ENCODE measurements around the gene UNC45A.

UNC45A gene

DNA sequence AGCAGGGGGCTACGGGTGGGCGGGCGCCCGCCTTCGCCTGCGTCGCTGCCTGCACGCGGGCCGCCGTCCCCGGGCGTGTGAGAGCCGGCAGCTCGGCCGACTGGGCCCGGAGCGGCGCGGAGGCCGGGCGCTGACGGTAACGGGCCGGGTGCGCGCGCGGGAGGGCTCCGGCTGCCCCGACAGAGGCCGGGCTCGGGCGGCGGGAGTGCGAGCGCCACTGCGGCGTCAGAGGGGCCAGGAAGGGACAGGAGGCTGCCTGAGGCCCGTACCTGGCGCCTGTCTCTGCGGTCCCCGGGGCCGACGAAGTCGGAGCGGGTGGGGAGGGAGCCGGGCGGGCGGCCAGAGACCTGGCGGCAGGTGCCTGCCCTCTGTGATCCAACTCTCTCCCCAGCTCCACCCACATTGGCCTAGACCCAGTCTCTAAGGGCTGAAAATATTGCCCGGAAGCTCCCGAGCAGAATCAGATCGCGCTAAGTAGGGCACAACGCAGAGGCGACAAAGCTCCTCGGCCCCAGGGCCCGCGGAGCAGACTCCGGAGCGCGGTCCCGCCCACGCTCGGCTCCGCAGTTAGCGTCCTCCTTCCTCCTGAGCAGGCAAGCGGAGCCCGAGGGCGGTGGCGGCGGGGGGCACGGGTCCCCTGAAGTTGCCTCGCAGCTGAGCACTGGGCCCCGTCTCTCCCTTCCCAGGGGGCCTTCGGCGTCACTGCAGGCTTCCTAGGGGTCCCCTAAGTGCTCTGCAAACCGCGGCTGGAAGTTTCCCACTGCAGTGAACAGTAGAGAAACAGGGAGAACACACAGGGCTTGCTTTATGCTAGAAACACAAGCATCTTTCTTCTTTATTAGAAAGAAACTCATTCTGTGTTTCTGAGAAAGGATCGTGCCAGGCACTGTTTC lies 32.0 kb upstream of the UNC45A start, which contains the start of gene MAN2A2 (continued):
- TF ChIP-seq, protein P1, sequence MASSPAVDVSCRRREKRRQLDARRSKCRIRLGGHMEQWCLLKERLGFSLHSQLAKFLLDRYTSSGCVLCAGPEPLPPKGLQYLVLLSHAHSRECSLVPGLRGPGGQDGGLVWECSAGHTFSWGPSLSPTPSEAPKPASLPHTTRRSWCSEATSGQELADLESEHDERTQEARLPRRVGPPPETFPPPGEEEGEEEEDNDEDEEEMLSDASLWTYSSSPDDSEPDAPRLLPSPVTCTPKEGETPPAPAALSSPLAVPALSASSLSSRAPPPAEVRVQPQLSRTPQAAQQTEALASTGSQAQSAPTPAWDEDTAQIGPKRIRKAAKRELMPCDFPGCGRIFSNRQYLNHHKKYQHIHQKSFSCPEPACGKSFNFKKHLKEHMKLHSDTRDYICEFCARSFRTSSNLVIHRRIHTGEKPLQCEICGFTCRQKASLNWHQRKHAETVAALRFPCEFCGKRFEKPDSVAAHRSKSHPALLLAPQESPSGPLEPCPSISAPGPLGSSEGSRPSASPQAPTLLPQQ (tag by site-specific recombination; IDR thresholded peaks at IDR 0.05) = no peak; the same call in 1 of the 2 replicates
- TF ChIP-seq MYNN (tag by site-specific recombination; IDR thresholded peaks at IDR 0.05; ENCODE audit: borderline replicate concordance) (no peak), ZFHX2 (tag by site-specific recombination; conservative IDR thresholded peaks at IDR 0.05) (peak; percentile 91), ZNF112 (tag by site-specific recombination; IDR thresholded peaks at IDR 0.05) (no peak), ZNF501 (tag by site-specific recombination; IDR thresholded peaks at IDR 0.05) (peak; percentile 39; the same call in 1 of the 2 replicates), KLF8 (tag by site-specific recombination; IDR thresholded peaks at IDR 0.05) (no peak), ZNF768 (tag by site-specific recombination; IDR thresholded peaks at IDR 0.05) (no peak), ZNF391 (tag by site-specific recombination; IDR thresholded peaks at IDR 0.05; ENCODE audit: borderline replicate concordance, low read depth) (no peak), EGR2 (tag by site-specific recombination; IDR thresholded peaks at IDR 0.05; ENCODE audit: low read depth) (peak; percentile 77), ZNF629 (tag by site-specific recombination; IDR thresholded peaks at IDR 0.05) (0 out of 2 replicates have a peak, but pooled peaks have one; percentile 21), WT1 (tag by site-specific recombination; IDR thresholded peaks at IDR 0.05) (0 out of 2 replicates have a peak, but pooled peaks have one; percentile 14)

DNA sequence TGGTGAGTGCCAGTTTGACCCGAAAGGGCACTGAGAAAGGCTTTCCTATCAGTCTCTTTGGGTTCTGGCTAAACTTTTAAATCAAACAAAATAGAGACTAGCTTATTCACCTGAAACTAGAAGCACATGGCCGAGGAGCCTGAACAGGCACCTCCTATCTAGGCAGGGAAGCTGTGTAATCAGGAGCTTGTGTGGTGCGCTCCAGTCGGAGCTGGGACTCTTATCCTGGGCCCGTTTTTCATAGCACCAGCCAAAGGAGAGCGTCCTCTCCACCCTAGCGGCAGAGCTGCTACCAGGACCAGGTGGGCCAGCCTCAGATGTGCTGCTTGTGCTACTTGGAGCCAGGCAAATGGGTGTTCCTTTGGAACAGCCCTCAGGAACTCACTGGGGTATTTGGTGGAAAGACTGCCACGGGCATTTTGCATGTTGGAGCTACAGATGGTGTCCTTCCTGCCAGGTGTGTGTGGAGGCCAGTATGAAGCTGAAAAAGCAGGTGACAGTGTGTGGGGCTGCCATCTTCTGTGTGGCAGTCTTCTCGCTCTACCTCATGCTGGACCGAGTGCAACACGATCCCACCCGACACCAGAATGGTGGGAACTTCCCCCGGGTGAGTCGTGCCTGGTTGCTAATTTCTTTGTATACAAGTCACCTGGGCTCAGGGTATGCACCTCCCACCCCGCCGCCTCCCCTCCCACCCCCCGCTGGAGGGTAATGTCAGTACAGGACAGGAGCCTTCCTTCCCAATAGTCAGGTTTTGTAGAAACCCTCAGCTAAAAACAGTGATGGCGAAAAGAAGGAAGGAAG lies 31.1 kb upstream of the UNC45A start:
- peak overlapping the region; percentile 98 for H3K27ac ChIP-seq (ENCODE audit: extremely low read depth, low read depth, low read length)
- TF ChIP-seq, protein P2, sequence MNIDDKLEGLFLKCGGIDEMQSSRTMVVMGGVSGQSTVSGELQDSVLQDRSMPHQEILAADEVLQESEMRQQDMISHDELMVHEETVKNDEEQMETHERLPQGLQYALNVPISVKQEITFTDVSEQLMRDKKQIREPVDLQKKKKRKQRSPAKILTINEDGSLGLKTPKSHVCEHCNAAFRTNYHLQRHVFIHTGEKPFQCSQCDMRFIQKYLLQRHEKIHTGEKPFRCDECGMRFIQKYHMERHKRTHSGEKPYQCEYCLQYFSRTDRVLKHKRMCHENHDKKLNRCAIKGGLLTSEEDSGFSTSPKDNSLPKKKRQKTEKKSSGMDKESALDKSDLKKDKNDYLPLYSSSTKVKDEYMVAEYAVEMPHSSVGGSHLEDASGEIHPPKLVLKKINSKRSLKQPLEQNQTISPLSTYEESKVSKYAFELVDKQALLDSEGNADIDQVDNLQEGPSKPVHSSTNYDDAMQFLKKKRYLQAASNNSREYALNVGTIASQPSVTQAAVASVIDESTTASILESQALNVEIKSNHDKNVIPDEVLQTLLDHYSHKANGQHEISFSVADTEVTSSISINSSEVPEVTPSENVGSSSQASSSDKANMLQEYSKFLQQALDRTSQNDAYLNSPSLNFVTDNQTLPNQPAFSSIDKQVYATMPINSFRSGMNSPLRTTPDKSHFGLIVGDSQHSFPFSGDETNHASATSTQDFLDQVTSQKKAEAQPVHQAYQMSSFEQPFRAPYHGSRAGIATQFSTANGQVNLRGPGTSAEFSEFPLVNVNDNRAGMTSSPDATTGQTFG (tag by site-specific recombination; IDR thresholded peaks at IDR 0.05; ENCODE audit: borderline replicate concordance) = no peak
- TF ChIP-seq, protein P3, sequence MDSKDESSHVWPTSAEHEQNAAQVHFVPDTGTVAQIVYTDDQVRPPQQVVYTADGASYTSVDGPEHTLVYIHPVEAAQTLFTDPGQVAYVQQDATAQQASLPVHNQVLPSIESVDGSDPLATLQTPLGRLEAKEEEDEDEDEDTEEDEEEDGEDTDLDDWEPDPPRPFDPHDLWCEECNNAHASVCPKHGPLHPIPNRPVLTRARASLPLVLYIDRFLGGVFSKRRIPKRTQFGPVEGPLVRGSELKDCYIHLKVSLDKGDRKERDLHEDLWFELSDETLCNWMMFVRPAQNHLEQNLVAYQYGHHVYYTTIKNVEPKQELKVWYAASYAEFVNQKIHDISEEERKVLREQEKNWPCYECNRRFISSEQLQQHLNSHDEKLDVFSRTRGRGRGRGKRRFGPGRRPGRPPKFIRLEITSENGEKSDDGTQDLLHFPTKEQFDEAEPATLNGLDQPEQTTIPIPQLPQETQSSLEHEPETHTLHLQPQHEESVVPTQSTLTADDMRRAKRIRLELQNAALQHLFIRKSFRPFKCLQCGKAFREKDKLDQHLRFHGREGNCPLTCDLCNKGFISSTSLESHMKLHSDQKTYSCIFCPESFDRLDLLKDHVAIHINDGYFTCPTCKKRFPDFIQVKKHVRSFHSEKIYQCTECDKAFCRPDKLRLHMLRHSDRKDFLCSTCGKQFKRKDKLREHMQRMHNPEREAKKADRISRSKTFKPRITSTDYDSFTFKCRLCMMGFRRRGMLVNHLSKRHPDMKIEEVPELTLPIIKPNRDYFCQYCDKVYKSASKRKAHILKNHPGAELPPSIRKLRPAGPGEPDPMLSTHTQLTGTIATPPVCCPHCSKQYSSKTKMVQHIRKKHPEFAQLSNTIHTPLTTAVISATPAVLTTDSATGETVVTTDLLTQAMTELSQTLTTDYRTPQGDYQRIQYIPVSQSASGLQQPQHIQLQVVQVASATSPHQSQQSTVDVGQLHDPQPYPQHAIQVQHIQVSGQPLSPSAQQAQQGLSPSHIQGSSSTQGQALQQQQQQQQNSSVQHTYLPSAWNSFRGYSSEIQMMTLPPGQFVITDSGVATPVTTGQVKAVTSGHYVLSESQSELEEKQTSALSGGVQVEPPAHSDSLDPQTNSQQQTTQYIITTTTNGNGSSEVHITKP (tag by site-specific recombination; IDR thresholded peaks at IDR 0.05) = 0 out of 2 replicates have a peak, but pooled peaks have one; percentile 29
- TF ChIP-seq YY2 (tag by site-specific recombination; IDR thresholded peaks at IDR 0.05) (peak; percentile 24; the same call in 1 of the 2 replicates), ZNF121 (tag by site-specific recombination; IDR thresholded peaks at IDR 0.05) (peak; percentile 50; the same call in 1 of the 2 replicates), ZNF600 (tag by site-specific recombination; IDR thresholded peaks at IDR 0.05) (no peak), ZNF341 (tag by site-specific recombination; IDR thresholded peaks at IDR 0.05; ENCODE audit: low read depth) (peak; percentile 51; the same call in 1 of the 2 replicates)
- TF ChIP-seq, protein P4, sequence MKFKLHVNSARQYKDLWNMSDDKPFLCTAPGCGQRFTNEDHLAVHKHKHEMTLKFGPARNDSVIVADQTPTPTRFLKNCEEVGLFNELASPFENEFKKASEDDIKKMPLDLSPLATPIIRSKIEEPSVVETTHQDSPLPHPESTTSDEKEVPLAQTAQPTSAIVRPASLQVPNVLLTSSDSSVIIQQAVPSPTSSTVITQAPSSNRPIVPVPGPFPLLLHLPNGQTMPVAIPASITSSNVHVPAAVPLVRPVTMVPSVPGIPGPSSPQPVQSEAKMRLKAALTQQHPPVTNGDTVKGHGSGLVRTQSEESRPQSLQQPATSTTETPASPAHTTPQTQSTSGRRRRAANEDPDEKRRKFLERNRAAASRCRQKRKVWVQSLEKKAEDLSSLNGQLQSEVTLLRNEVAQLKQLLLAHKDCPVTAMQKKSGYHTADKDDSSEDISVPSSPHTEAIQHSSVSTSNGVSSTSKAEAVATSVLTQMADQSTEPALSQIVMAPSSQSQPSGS (tag by site-specific recombination; IDR thresholded peaks at IDR 0.05; ENCODE audit: low read depth) = no peak
- TF ChIP-seq, protein P5, sequence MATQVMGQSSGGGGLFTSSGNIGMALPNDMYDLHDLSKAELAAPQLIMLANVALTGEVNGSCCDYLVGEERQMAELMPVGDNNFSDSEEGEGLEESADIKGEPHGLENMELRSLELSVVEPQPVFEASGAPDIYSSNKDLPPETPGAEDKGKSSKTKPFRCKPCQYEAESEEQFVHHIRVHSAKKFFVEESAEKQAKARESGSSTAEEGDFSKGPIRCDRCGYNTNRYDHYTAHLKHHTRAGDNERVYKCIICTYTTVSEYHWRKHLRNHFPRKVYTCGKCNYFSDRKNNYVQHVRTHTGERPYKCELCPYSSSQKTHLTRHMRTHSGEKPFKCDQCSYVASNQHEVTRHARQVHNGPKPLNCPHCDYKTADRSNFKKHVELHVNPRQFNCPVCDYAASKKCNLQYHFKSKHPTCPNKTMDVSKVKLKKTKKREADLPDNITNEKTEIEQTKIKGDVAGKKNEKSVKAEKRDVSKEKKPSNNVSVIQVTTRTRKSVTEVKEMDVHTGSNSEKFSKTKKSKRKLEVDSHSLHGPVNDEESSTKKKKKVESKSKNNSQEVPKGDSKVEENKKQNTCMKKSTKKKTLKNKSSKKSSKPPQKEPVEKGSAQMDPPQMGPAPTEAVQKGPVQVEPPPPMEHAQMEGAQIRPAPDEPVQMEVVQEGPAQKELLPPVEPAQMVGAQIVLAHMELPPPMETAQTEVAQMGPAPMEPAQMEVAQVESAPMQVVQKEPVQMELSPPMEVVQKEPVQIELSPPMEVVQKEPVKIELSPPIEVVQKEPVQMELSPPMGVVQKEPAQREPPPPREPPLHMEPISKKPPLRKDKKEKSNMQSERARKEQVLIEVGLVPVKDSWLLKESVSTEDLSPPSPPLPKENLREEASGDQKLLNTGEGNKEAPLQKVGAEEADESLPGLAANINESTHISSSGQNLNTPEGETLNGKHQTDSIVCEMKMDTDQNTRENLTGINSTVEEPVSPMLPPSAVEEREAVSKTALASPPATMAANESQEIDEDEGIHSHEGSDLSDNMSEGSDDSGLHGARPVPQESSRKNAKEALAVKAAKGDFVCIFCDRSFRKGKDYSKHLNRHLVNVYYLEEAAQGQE (tag by site-specific recombination; IDR thresholded peaks at IDR 0.05) = no peak
- H3K9me3 ChIP-seq (ENCODE audit: control insufficient read depth, insufficient read depth, low read depth, low read length) = no peaks in the 10 kb centered on the region
- H3K4me1 ChIP-seq (ENCODE audit: control insufficient read depth, insufficient read depth, low read length) = peaks cover 13% of the 10 kb centered on the region
- ChIA-PET POLR2A (interaction anchor here (0.5 to 3.8 kb wide), 14 partner anchors 9 to 1660 kb away, joined by 3 to 88 read pairs (median 4); partner anchors contain the start of genes BLM, HDDC3, RCCD1 and UNC45A), CTCF (interaction anchor here (0.5 to 8.3 kb wide), 12 partner anchors 9 to 368 kb away, joined by 3 to 126 read pairs (median 3); partner anchors contain the start of genes BLM, HDDC3 and UNC45A)
- peak overlapping the region; percentile 74 for H3K4me3 ChIP-seq (ENCODE audit: low read depth, low read length)
- peaks cover 13 to 40% of the 10 kb centered on the region in 2 experiments for H3K36me3 ChIP-seq (ENCODE audit: control insufficient read depth in 2 of 2, insufficient read depth in 1 of 2, low read length in 2 of 2)
